Lower lobe of right lung (tissue), 2 donors: ENCODE results near the gene NCF2. TPM values are rescaled to one million over a fixed set of nuclear protein-coding genes. Genes with fewer than 3 reads are reported as not detected.
A peak's percentile ranks its signal among the peaks of the same experiment; 100 is the strongest.

Experiments used
- ATAC-seq, 2 donors: fragments of 200-7000 bp; cut with Tn5 transposase; one replicate each; pipeline ENCODE4 v1.9.1; 2020 to 2022; ENCODE audit warnings: mild to moderate bottlenecking in 2 of 2, moderate library complexity in 2 of 2
- DNase-seq: peaks from one replicate; pipeline ENCODE4 v3.0.0-alpha.2; 2020
- H3K27ac ChIP-seq: fragments of 200-600 bp; one replicate; pipeline ENCODE4 v1.8.0; 2022
- H3K27me3 ChIP-seq: fragments of 200-600 bp; one replicate; pipeline ENCODE4 v1.8.0; 2022; ENCODE audit warnings: low read depth
- H3K36me3 ChIP-seq: fragments of 200-600 bp; one replicate; pipeline ENCODE4 v1.8.0; 2022; ENCODE audit warnings: mild to moderate bottlenecking
- H3K4me1 ChIP-seq: fragments of 200-600 bp; one replicate; pipeline ENCODE4 v1.8.0; 2022
- H3K4me3 ChIP-seq: fragments of 200-600 bp; one replicate; pipeline ENCODE4 v1.8.0; 2022; ENCODE audit warnings: mild to moderate bottlenecking
- H3K9me3 ChIP-seq: fragments of 200-600 bp; one replicate; pipeline ENCODE4 v1.8.0; 2022
- CTCF ChIP-seq: fragments of 200-600 bp; IDR thresholded peaks from one replicate; pipeline ENCODE4 v1.8.0; 2022; ENCODE audit warnings: antibody characterized with exemption, mild to moderate bottlenecking
- intact Hi-C: fragments of 100-400 bp; cut with DNase I; formaldehyde crosslinking; loops from one replicate; pipeline ENCODE4 v1.11.0; 2022
- total RNA-seq: library from RNA; stranded (reverse); fragmentation: NEBNext Ultra II Directional; extraction: Animal tissue kit (Norgen Biotek cat#: 25700); gene quantifications from one replicate; pipeline ENCODE4 v1.2.1, GENCODE V29; 2021
- donor health status: DM: no; HTN: yes; CAD: no; lungs with severe emphysema.

NCF2 gene
- total RNA-seq, 1 donor from 2014 or later = 211 TPM

- ATAC-seq = no peak
These were observed 27.6 kb downstream of the NCF2 start for GRCh38 chr1:183562701-183563100.

GRCh38 chr1:183559061-183559460, 31.2 kb downstream of the NCF2 start:
- Histone ChIP-seq H3K4me1 (no peaks in the 10 kb centered on the region), H3K9me3 (no peaks in the 10 kb centered on the region), H3K27me3 (no peaks in the 10 kb centered on the region), H3K27ac (no peak overlapping the region), H3K36me3 (peaks cover 61% of the 10 kb centered on the region), H3K4me3 (no peak overlapping the region)
- no peak for ATAC-seq
- no peak for TF ChIP-seq CTCF
- DNase-seq = no peak
- intact Hi-C loops = no loop called here

More at GRCh38 chr1:183562701-183563100, 27.6 kb downstream of the NCF2 start:
- no peaks in the 10 kb centered on the region for H3K27me3 ChIP-seq
- H3K9me3 ChIP-seq = no peaks in the 10 kb centered on the region
- no peak for TF ChIP-seq CTCF
- no peak for DNase-seq
- H3K4me1 ChIP-seq = peaks cover 6% of the 10 kb centered on the region
- H3K27ac ChIP-seq = no peak overlapping the region
- H3K4me3 ChIP-seq = no peak overlapping the region
- peaks cover 53% of the 10 kb centered on the region for H3K36me3 ChIP-seq
- intact Hi-C loops = no loop called here

GRCh38 chr1:183554577-183554976, 35.7 kb downstream of the NCF2 start:
- no peaks in the 10 kb centered on the region for H3K27me3 ChIP-seq
- intact Hi-C loops = no loop called here
- TF ChIP-seq CTCF = no peak
- no peaks in the 10 kb centered on the region for H3K9me3 ChIP-seq
- ATAC-seq (peak; percentile 23 to 33), DNase-seq (no peak)
- no peaks in the 10 kb centered on the region for H3K4me1 ChIP-seq
- H3K36me3 ChIP-seq = peaks cover 89% of the 10 kb centered on the region
- no peak overlapping the region for H3K4me3 ChIP-seq
- H3K27ac ChIP-seq = no peak overlapping the region

- TF ChIP-seq CTCF = no peak
These were observed 36.5 kb downstream of the NCF2 start for GRCh38 chr1:183553764-183554163.

GRCh38 chr1:183553331-183553730, 36.9 kb downstream of the NCF2 start:
- DNase-seq = no peak
- H3K27ac ChIP-seq = no peak overlapping the region
- H3K4me3 ChIP-seq = no peak overlapping the region
- intact Hi-C loops = no loop called here
- no peak for ATAC-seq
- H3K9me3 ChIP-seq = no peaks in the 10 kb centered on the region
- H3K4me1 ChIP-seq = no peaks in the 10 kb centered on the region
- TF ChIP-seq CTCF = no peak
- peaks cover 89% of the 10 kb centered on the region for H3K36me3 ChIP-seq
- no peaks in the 10 kb centered on the region for H3K27me3 ChIP-seq

More at GRCh38 chr1:183553764-183554163, 36.5 kb downstream of the NCF2 start:
- H3K27me3 ChIP-seq = no peaks in the 10 kb centered on the region
- no peak overlapping the region for H3K27ac ChIP-seq
- intact Hi-C loops = no loop called here
- H3K9me3 ChIP-seq = no peaks in the 10 kb centered on the region
- H3K36me3 ChIP-seq = peaks cover 89% of the 10 kb centered on the region
- H3K4me1 ChIP-seq = no peaks in the 10 kb centered on the region
- DNase-seq (no peak), ATAC-seq (no peak)
- no peak overlapping the region for H3K4me3 ChIP-seq

GRCh38 chr1:183552891-183553290, 37.4 kb downstream of the NCF2 start:
- intact Hi-C loops = no loop called here
- TF ChIP-seq CTCF = no peak
- no peaks in the 10 kb centered on the region for H3K9me3 ChIP-seq
- no peaks in the 10 kb centered on the region for H3K27me3 ChIP-seq
- ATAC-seq (no peak), DNase-seq (no peak)
- H3K36me3 ChIP-seq = peaks cover 89% of the 10 kb centered on the region
- H3K4me1 ChIP-seq = peaks cover 2% of the 10 kb centered on the region
- no peak overlapping the region for H3K27ac ChIP-seq
- no peak overlapping the region for H3K4me3 ChIP-seq
